HG02642 (cell line): ENCODE results near the gene RAPGEF1.
"Not testable (repeated sequence)": the region's sequence is repeated elsewhere in the genome, so short reads cannot be mapped to it uniquely, and the experiment has no call there.

Experiments
- ATAC-seq: cut with Tn5 transposase; IDR thresholded peaks from one replicate; pipeline ENCODE4 v1.9.1; 2021; ENCODE audit warnings: mild to moderate bottlenecking; ENCODE audit not compliant: unreplicated experiment, poor library complexity

RAPGEF1 gene

DNA sequence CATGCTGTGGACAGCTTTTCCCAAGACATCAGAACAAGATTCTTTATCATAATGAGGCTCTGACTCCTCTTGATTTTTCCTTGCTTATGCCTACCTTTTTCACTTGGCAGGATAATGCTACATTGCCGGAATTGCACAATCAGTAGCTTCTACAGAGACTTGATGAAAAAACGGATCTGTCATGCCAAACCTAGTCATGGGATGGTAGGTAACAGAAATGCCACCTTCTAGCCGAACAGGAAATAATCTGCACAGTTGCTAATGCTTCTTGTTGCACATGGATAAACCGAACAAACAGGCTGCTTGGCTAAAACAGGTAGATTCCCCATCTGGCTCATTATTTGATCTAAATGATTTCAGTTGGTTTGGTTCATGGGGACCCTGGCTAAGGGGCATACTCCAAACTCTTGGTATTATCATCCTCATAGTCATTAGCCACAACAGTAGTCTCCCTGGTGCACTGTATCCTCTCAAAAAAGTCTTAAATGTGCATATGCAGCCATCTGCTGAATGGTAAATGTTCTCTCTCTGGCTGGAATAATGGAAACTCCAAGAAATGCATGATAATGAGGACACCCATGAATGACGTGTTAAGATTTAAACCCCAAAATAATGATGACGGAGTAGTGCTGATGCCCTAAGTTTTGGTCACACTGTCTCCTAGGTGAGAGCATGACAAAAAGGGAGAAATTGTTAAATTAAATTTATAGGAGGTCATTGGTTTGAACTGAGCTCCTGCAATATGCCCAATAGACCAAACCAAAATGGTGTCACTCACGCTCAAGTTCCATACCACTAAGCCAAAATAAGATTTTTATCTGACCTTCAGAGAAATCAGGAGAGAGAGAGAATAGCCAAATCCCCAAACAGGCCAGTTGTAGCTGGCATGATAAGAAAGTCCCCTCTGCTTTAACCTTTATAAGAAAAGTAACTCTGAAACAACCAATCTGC is 47.0 kb downstream of the RAPGEF1 start:
- ATAC-seq = no peak

DNA sequence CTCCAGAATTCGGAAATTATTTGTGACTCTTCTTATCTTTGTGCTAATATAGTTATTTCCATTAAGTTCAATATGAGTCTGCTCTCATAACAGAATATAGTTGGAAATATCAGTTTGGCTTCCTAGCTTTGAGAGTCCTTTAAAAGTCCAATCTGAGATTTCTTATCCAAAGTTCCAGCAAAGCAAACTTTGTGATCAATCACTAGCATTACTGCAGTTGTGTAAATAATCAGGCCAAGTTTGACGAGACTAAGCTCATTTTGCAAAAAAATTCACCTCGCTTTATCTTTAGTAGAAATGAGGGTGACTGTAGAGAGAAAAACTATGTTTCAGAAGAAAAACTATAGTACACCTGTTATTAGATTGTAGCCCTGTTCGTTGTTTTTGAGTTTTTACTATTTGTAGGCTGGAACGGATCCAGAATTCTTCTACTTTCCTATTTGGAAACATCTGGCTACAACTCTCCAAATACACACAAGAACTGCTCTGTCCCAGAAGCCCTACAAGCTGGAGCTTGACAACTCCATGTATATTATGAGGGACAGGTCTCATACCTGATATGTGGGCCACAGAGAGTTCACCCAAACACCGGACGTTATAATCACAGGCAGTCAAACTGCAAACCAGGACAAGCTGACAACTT is 47.8 kb downstream of the RAPGEF1 start:
- no peak for ATAC-seq

DNA sequence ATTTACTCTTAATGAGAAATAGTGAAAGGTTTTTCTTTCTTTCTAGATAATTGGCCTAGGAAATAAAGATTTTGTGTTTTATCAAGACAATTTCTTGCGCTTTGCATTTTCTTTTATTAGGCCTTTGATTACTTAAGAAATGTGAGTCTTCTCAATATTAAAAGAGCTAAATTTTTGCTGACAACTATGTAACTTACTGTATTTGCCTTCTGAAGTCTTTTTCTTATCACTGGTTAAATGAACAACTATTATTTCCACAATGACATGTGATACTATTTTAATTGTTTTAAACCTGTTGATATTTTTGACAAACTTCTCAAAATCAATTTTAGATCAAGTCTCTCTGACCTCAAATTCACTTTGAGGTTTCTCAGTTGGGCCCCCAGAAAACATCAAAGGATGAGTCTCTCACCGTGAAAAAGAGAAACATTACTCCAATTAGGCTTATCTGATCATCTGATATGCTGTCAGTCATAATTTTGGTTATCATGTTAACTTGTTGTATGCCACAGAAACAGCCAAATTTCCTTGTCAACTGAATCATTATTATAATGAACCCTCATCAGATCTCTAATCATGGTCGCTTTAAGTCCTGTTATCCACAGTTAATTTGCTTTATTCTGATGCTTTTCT is 48.8 kb downstream of the RAPGEF1 start:
- ATAC-seq = no peak

DNA sequence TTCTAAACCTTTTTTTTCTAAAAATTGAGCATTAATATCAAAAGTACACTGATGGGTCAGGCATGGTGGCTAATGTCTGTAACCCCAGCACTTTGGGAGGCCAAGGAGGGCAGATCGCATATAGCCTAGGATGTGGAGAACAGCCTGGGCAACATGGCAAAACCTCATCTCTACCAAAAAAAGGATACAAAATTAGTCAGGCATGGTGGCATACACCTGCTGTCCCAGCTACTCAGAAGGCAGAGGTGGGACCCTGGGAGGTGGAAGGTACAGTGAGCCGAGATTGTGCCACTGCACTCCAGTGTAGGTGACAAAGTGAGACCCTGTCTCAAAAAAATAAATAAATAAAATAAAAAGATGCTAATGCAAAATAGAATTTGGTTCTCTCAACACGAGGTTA is 49.4 kb downstream of the RAPGEF1 start:
- no peak for ATAC-seq

DNA sequence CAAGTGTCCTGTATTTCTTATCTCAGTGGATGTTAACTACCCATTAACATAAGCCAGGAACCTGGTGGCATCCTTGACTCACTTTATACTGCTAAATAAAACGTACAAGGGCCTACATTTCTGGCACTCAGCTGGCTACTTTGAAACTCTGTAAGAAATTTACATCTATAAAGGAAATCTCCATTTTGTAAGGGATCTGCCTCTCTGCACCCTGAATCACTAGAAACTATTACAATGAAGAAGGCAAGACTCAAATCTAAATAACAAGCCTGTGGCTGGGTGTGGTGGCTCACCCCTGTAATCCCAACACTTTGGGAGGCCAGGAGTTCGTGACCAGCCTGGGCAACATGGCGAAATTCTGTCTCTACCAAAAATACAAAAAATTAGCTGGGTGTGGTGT is 51.5 kb downstream of the RAPGEF1 start:
- no peak for ATAC-seq

DNA sequence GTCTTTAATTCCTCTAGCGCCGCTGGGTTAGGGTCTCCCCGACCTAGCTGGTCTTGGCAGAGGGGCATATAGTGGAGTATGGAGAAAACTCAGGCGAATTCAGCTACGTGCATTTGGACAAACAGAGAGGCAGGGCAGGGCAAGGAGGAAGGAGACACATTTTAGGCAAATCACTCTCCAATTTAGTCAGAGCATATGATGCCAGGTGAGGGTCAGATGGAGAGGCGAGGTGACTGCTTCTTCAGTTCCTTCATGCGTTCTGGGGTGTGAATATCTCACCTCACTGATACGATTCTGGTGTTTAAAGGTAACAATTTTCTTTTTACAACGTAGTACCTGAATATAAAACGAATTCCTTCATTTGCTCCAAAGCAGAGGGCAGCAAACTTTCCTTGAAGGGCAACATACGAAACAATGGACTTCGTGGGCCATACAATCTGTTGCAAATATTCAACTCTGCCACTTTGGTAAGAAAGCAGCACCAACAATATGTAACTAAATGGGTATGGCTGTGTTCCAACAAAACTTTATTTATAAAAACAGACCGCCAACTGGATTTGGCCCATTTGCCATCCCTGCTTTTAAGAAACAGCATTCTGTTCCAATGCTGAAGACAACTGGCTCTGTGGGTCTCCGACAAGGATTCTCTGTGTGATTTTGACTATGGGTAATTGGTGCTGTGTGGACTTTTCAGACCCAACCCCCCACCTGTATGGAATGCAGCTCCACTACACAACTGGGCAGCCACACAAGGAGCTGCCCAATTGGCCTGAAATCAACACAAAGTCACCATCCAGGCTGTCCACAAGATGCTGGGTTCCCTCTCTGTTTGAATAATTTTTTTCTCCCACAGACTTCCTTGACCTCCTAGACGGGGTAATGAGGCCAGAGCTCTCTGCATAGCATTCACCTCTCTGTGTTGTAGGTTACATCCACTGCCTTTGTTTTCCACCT is 53.8 kb downstream of the RAPGEF1 start:
- no peak for ATAC-seq

DNA sequence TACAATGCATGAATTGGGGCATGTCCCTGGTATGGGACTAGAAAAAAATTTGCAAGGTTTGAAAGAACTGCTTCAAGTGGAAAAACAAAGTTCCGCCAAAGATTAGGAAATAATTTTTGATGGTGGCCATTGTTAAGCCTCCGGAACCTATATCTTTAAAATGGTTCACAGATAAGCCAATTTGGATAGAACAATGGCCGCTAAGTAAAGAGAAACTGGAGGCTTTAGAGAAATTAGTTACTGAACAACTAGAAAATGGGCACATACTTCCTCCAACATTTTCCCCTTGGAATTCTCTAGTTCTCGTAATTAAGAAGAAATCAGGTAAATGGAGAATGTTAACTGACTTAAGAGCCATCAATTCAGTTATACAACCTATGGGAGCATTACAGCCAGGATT is 56.8 kb downstream of the RAPGEF1 start:
- not testable (repeated sequence) for ATAC-seq

DNA sequence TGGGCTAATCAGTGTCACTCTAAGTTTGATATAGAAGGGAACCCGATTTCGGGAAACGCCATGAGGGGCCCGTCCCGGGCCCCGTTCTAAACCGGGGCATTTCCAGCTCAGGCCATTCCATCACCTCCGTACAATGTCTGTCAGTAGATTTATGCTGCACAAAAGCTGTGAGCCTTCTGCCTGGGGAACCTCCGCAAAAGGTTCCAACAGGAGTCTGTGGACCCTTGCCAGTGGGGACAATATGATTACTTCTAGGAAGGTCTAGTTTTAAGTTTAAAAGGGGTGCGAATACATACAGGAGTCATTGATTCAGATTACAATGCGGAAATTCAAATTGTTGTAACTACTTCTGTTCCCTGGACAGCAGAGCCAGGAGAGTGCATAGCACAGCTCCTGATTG is 57.6 kb downstream of the RAPGEF1 start:
- ATAC-seq = no peak

DNA sequence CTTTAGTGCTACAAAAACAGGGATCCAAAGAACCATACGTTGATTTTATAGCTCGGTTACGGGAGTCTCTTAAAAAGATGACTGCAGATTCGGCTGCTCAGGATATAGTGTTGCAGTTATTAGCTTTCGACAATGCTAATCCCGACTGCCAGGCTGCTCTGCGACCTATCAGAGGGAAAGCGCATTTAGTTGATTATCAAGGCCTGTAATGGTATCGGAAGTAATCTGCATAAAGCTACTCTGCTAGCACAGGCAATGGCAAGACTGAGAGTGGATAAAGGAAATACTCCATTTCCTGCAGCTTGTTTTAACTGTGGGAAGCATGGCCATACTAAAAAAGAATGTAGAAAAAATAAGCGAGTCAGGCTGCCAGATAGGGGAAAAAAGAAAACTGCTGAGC is 58.0 kb downstream of the RAPGEF1 start:
- ATAC-seq = not testable (repeated sequence)

DNA sequence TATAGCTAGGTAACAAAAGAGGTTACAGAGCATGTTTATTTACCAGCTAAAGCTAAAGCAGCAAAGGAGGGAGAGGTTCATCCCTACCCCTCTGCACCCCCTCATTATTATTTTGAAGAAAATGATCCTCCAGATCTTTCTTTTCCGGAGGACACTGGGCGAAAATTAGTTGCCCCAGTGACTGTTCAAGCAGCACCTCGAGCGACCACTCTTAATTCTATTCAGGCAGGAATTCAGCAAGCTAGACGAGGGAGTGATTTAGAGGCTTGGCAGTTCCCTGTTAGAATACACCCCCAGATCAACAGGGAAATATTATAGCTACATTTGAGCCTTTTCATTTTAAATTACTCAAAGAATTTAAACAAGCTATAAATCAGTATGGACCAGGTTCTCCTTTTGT is 58.8 kb downstream of the RAPGEF1 start:
- not testable (repeated sequence) for ATAC-seq

DNA sequence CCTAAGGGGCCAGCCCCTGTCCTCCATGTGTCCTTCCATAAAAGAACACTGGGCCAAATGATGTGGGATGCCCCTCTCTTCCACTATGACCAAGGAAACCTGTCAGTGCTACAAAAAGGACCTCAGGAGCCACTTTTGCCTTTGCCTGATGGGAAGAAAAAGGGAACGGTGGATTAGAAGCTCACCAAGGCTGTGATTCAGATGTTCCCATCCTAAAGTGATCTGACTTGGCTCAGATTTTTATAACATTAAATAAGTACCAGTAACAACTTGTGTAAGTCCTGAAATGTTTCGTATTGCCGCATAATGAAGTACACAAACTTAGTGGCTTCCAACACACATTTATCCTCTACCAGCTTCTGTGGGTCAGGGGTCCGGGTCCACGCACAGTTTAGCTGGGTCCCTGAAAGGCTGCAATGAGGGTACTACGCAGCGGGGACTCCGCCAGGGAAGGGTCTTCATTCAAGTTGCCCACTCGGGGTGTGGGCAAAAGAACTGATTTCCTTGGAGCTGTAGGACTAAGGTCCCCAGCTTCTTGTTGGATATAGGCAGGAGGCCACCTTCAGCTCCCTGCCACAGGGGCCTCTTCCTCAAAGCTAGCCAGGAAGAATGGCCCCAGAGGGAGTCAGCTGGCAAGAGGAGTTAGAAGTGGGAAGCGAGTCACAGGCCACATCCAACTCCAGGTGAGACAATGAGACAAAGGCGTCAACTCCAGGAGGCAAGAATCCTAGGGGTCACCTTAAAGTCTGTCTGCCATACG is 60.4 kb downstream of the RAPGEF1 start:
- no peak for ATAC-seq

DNA sequence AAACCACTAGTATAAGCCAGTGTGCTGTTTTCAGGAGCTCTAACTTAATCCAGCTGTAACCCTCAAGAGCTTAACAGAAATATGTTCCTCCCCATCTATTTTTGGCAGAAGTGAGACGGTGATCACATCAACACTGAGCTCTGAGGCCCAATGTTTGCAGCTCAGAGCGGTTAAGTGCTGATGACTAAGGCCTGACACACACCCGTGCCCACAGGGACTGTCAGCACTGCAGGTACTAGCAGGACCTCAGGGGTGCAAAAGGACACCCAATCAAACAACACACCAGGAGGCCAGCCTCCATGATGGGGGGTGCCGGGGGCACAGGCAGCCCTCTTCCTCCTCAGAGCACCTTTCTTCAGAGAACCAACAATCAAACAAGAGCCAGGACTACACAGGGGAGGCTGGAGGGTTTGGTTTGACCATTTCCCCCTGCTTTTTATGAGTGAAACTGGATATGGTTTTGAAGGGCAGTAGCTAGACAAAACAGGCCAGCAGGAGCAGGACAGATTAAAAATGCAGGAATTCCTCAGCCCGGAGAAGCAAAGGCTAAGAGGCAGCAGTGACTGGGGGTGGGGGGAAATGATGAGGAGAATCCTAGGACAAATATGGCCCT is 61.3 kb downstream of the RAPGEF1 start:
- ATAC-seq = peak; percentile 73

DNA sequence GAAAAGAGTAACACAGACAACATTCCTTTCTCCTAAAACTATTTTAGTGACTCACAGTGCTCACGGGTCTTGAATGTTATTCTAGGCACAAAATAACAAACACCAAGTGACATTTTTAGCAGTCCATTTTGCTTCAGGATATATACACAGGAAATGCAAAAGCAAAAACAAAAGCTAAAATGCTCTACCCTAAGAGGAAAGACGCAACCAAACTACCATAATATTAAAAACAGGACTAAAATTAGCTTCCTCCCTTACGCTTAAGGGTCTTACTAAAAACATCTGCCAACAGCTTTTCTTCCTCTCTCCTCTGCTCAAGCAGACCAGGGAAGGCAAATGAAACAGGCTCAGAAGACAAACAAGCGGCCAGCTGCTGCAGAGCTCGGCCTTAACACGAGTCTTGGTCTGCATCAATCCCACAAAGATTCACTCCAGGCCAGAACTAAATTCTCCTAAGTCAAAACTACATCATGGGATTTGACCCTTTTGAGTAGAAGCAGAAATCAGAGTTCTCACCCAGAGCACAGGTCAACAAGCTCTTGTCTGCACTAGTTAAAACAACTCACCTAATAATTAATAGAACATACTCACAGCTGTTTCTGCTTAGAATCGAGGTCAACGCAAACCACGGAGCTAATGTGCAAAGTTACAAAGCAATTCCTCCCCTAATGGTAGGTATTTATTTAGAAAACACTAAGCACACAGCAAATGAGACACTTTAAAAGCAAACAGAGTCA is 62.3 kb downstream of the RAPGEF1 start:
- peak; percentile 42 for ATAC-seq

DNA sequence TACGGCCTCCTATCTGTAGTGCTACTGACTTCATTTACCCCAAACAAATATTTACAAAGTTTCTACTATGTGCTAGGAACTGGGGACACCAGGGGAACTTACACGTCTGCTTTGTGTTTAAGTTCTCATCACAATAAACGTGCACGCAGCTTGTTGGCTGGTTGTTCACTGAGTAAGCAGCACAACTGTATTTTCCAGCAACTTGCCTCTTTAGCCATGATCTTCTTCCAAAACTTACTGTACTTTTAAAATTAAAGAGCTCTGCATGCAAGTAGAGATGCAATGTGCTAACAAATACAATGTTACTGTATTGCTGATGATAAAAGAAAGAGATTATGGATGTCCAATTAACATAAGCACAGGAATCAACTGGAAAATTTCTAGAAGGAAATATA is 62.8 kb downstream of the RAPGEF1 start:
- ATAC-seq = no peak

DNA sequence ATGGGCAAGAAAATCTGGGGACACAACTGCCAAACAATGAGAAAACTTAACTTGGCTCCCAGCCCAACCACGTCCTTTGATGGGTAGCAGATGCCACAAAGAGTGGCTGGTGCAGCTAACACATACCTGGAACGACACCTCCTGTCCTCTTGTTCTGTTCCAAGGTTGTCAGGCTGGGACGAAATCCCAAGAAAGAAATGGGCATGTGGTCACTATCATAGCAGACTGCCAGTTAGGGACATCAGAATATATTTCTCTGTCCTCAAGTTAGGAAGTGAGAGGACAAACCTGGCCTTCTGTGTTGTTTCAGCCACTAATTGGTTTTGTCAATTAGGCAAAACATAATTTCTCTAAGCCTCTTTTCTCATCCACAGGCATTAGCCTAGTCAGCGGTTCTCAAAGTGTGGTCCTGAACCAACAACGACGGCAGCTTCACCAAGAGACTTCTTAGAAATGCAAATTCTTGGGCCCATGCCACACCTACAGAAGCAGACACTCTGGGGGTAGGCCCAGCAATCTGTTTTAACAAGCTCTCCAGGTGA is 63.4 kb downstream of the RAPGEF1 start:
- ATAC-seq = peak; percentile 34

DNA sequence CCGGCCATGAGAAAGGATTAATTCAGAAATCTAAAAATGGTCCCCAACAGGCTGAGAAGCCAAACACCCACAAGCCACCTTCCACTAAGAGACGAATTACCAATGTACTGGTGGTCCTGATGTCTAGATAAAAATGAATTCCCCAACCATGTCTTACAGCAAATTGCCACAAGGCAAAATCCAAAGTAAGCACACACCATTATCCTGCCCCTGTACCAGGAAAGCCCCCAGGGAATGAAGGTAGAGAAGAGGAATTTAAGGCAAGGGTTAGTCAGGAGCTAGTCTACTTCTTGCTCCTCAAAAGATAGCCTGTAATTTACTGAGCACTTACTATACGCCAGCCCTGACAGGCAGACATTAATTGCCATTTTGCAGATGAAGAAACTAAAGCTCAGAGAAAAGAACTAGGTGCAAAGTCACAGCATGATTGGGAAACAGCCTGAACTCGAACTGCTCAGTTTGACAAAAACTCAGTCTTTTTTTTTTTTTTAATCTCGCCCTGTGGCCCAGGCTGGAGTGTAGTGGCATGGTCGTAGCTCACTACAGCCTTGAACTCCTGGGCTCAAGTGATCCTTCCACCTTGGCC is 64.3 kb downstream of the RAPGEF1 start:
- ATAC-seq = no peak
